ENCODE results near the gene PGM2L1.

The PGM2L1 gene

DNA sequence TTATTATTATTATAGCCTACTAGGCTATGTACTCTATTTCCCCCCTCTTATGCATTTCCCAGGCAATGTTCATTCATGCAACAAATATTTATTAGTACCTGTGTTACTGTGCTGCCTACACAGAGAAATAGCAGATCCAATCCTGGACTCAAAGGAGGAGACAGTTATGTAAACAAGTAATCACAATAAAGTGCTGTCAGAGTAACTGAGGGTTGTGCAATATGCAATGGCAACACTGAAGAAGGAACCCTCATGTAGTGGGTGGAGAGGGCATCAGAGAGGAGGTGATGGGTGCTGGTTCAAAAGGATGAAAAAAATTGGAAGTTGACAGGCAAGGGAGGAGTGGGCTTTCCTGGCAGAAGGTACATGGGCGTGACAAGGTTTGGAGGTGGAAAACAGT lies 85.9 kb downstream of the PGM2L1 start:
- H3K4ac ChIP-seq (ENCODE audit: low read depth in 1 of 2, low read length in 2 of 2), result no peak overlapping the region
- peaks cover 2 to 5% of the 10 kb centered on the region in 2 experiments for H3K27me3 ChIP-seq (ENCODE audit: control insufficient read depth in 1 of 2, insufficient read depth in 1 of 2, low read length in 2 of 2)
- no peak overlapping the region for H2AFZ ChIP-seq (ENCODE audit: low read depth, low read length)
- 100% methylated on average over 1 of the region's 1 CpG for WGBS
- H3K14ac ChIP-seq (ENCODE audit: low read length in 2 of 2), result no peak overlapping the region
- H3K36me3 ChIP-seq (ENCODE audit: control insufficient read depth in 1 of 2, insufficient read depth in 2 of 2, low read depth in 1 of 2, low read length in 2 of 2), result no peaks in the 10 kb centered on the region
- no peak overlapping the region for H3K23ac ChIP-seq (ENCODE audit: low read length in 2 of 2)
- no peak overlapping the region for H2BK120ac ChIP-seq (ENCODE audit: low read depth, low read length)
- H3K18ac ChIP-seq (ENCODE audit: low read depth in 1 of 2, low read length in 2 of 2), result no peak overlapping the region
- H2AK5ac ChIP-seq (ENCODE audit: low read length, severe bottlenecking), result no peak overlapping the region
- no peak overlapping the region for H2BK15ac ChIP-seq (ENCODE audit: low read depth, poor library complexity, severe bottlenecking)
- H3K9me3 ChIP-seq (ENCODE audit: control insufficient read depth, low read length), result peaks cover 6% of the 10 kb centered on the region
- no peak overlapping the region for H3K4me3 ChIP-seq (ENCODE audit: insufficient read depth in 1 of 2, low read depth in 1 of 2, low read length in 2 of 2)
- no peak overlapping the region for H3K9ac ChIP-seq (ENCODE audit: low read length)
- no peak for DNase-seq
- H2BK12ac ChIP-seq (ENCODE audit: low read length in 2 of 2), result no peak overlapping the region
- peaks cover 10% of the 10 kb centered on the region for H3K4me1 ChIP-seq (ENCODE audit: control insufficient read depth, insufficient read depth, low read depth, low read length)
- no peak overlapping the region for H2BK5ac ChIP-seq (ENCODE audit: low read depth, low read length, poor library complexity, severe bottlenecking)
- H4K91ac ChIP-seq (ENCODE audit: low read length), result no peak overlapping the region
- H3K4me2 ChIP-seq (ENCODE audit: low read length, poor library complexity, severe bottlenecking), result no peak overlapping the region
- H3K27ac ChIP-seq (ENCODE audit: low read length, poor library complexity, severe bottlenecking), result no peak overlapping the region
- H4K8ac ChIP-seq (ENCODE audit: low read length), result no peak overlapping the region
- H3K79me1 ChIP-seq (replicated peaks; ENCODE audit: low read length, poor library complexity, severe bottlenecking), result no peaks in the 10 kb centered on the region

DNA sequence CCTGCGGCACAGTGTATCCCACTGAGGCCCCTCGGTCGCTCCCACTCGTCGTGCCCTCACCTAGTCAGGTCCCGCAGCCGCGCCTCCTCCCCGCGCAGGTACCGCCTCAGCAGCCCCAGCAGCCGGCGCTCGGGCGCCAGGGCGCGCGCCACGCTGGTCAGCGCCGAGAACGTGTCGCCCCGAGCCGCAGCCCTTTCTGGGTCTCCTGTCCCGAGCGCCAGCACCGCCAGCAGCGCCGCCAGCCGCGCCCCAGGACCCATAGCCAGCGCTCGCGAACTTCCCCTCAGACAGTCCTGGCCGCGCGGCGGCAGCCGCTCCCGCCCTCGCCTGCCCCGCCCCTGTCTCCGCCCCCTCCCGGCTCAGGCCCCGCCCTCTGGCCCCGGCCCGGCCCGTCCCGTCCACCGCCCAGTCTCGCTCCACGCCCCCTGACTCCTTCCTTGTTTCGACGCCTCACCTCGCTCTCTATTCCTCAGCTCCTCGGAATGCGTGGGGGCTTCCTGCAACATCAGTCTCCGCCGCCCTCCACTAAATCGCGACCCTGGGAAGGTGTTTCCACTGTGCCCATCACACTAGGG lies 86.8 kb downstream of the PGM2L1 start, which contains the start of gene P4HA3:
TSS of gene P4HA3 (minus strand) at position 289 of the 575 bp plus-strand sequence. CDS start at position 260, 29 bp downstream.
- peak within 1 kb of the TSS; percentile 86 for H3K4me2 ChIP-seq (ENCODE audit: low read length, poor library complexity, severe bottlenecking)
- H2AFZ ChIP-seq (ENCODE audit: low read depth, low read length), result peak within 1 kb of the TSS; percentile 84
- peak within 1 kb of the TSS; percentile 64 for H2BK15ac ChIP-seq (ENCODE audit: low read depth, poor library complexity, severe bottlenecking)
- peak within 1 kb of the TSS in 1 of 2 experiments; percentile 46 for H3K14ac ChIP-seq (ENCODE audit: low read length in 2 of 2)
- WGBS, result 4% methylated on average over 62 of the region's 62 CpGs
- DNase-seq, result peak; percentile 40
- peak within 1 kb of the TSS; percentile 63 to 74 for H3K4me3 ChIP-seq (ENCODE audit: insufficient read depth in 1 of 2, low read depth in 1 of 2, low read length in 2 of 2)
- H2BK120ac ChIP-seq (ENCODE audit: low read depth, low read length), result no peak within 1 kb of the TSS
- peaks cover 10% of the 10 kb centered on the region for H3K4me1 ChIP-seq (ENCODE audit: control insufficient read depth, insufficient read depth, low read depth, low read length)
- H3K23ac ChIP-seq (ENCODE audit: low read length in 2 of 2), result peak within 1 kb of the TSS in 1 of 2 experiments; percentile 2
- H4K91ac ChIP-seq (ENCODE audit: low read length), result no peak within 1 kb of the TSS
- H3K9me3 ChIP-seq (ENCODE audit: control insufficient read depth, low read length), result peaks cover 3% of the 10 kb centered on the region
- peak within 1 kb of the TSS in 1 of 2 experiments; percentile 29 for H2BK12ac ChIP-seq (ENCODE audit: low read length in 2 of 2)
- H4K8ac ChIP-seq (ENCODE audit: low read length), result peak within 1 kb of the TSS; percentile 74
- no peaks in the 10 kb centered on the region for H3K79me1 ChIP-seq (replicated peaks; ENCODE audit: low read length, poor library complexity, severe bottlenecking)
- peak within 1 kb of the TSS; percentile 34 to 37 for H3K18ac ChIP-seq (ENCODE audit: low read depth in 1 of 2, low read length in 2 of 2)
- H2AK5ac ChIP-seq (ENCODE audit: low read length, severe bottlenecking), result no peak within 1 kb of the TSS
- no peak within 1 kb of the TSS for H2BK5ac ChIP-seq (ENCODE audit: low read depth, low read length, poor library complexity, severe bottlenecking)
- H3K36me3 ChIP-seq (ENCODE audit: control insufficient read depth in 1 of 2, insufficient read depth in 2 of 2, low read depth in 1 of 2, low read length in 2 of 2), result no peaks in the 10 kb centered on the region
- peak within 1 kb of the TSS in 1 of 2 experiments; percentile 48 for H3K4ac ChIP-seq (ENCODE audit: low read depth in 1 of 2, low read length in 2 of 2)
- peak within 1 kb of the TSS; percentile 63 for H3K9ac ChIP-seq (ENCODE audit: low read length)
- H3K27ac ChIP-seq (ENCODE audit: low read length, poor library complexity, severe bottlenecking), result no peak within 1 kb of the TSS
- peaks cover 2 to 5% of the 10 kb centered on the region in 2 experiments for H3K27me3 ChIP-seq (ENCODE audit: control insufficient read depth in 1 of 2, insufficient read depth in 1 of 2, low read length in 2 of 2)

DNA sequence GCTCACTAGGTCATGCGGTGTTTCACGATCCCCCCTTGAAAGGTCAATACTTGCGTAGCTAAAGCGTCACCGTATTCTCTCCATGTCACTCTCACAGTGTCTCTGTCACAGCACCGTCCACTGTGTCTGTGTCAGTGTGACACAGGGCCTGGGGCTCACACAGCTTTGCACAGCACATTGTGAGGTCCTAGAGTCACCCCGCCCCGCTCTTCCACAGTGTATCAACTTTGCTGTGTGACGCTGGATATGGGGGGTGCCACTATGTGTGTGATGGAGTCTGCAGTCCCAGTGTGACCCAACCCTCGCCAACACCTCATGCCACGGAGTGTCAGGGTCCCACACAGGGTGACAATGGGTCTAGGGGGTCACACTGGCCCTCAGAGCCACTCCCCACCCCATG lies 87.4 kb downstream of the PGM2L1 start:
- H3K4me3 ChIP-seq (ENCODE audit: insufficient read depth in 1 of 2, low read depth in 1 of 2, low read length in 2 of 2), result peak overlapping the region; percentile 63 to 74
- WGBS, result 78% methylated on average over 11 of the region's 11 CpGs

DNA sequence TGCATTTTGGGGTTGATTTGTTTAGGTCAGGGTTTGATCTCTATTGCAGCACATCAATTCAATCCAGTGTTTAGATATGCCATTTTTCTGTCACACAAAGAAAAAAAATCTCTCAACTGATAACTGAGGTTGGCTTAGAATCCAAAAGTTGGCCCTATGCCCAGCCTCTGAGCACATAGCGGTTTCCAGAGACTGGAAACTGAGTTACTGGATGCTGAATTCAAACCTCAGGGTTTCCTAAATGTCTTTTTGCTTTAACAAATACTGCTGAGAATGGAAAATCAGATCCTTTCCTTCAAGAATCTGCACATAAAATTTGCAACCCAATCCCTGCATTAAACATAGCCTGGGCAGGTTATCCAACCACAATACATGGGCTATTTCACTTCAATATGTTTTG lies 90.8 kb downstream of the PGM2L1 start:
- H2BK5ac ChIP-seq (ENCODE audit: low read depth, low read length, poor library complexity, severe bottlenecking), result no peak overlapping the region
- H2AK5ac ChIP-seq (ENCODE audit: low read length, severe bottlenecking), result no peak overlapping the region
- no peak overlapping the region for H2BK15ac ChIP-seq (ENCODE audit: low read depth, poor library complexity, severe bottlenecking)
- H3K9me3 ChIP-seq (ENCODE audit: control insufficient read depth, low read length), result no peaks in the 10 kb centered on the region
- no peak overlapping the region for H4K8ac ChIP-seq (ENCODE audit: low read length)
- no peak overlapping the region for H3K4me2 ChIP-seq (ENCODE audit: low read length, poor library complexity, severe bottlenecking)
- H3K4ac ChIP-seq (ENCODE audit: low read depth in 1 of 2, low read length in 2 of 2), result no peak overlapping the region
- no peak overlapping the region for H3K4me3 ChIP-seq (ENCODE audit: insufficient read depth in 1 of 2, low read depth in 1 of 2, low read length in 2 of 2)
- peaks cover 2 to 5% of the 10 kb centered on the region in 2 experiments for H3K27me3 ChIP-seq (ENCODE audit: control insufficient read depth in 1 of 2, insufficient read depth in 1 of 2, low read length in 2 of 2)
- no peaks in the 10 kb centered on the region for H3K79me1 ChIP-seq (replicated peaks; ENCODE audit: low read length, poor library complexity, severe bottlenecking)
- H2BK12ac ChIP-seq (ENCODE audit: low read length in 2 of 2), result no peak overlapping the region
- peak; percentile 33 for DNase-seq
- no peak overlapping the region for H3K27ac ChIP-seq (ENCODE audit: low read length, poor library complexity, severe bottlenecking)
- no peak overlapping the region for H2BK120ac ChIP-seq (ENCODE audit: low read depth, low read length)
- no peak overlapping the region for H4K91ac ChIP-seq (ENCODE audit: low read length)
- no peak overlapping the region for H3K23ac ChIP-seq (ENCODE audit: low read length in 2 of 2)
- no peak overlapping the region for H3K18ac ChIP-seq (ENCODE audit: low read depth in 1 of 2, low read length in 2 of 2)
- H2AFZ ChIP-seq (ENCODE audit: low read depth, low read length), result no peak overlapping the region
- no peak overlapping the region for H3K14ac ChIP-seq (ENCODE audit: low read length in 2 of 2)
- 82% methylated on average over 1 of the region's 1 CpG for WGBS
- H3K36me3 ChIP-seq (ENCODE audit: control insufficient read depth in 1 of 2, insufficient read depth in 2 of 2, low read depth in 1 of 2, low read length in 2 of 2), result no peaks in the 10 kb centered on the region
- H3K9ac ChIP-seq (ENCODE audit: low read length), result no peak overlapping the region
- peaks cover 10% of the 10 kb centered on the region for H3K4me1 ChIP-seq (ENCODE audit: control insufficient read depth, insufficient read depth, low read depth, low read length)

More for the DNA sequence above, 87.4 kb downstream of the PGM2L1 start:
- Histone ChIP-seq H3K23ac (ENCODE audit: low read length in 2 of 2) (no peak overlapping the region), H2BK5ac (ENCODE audit: low read depth, low read length, poor library complexity, severe bottlenecking) (no peak overlapping the region), H2AFZ (ENCODE audit: low read depth, low read length) (no peak overlapping the region), H3K14ac (ENCODE audit: low read length in 2 of 2) (peak overlapping the region in 1 of 2 experiments; percentile 46), H3K9me3 (ENCODE audit: control insufficient read depth, low read length) (no peaks in the 10 kb centered on the region), H2BK15ac (ENCODE audit: low read depth, poor library complexity, severe bottlenecking) (no peak overlapping the region), H3K79me1 (replicated peaks; ENCODE audit: low read length, poor library complexity, severe bottlenecking) (no peaks in the 10 kb centered on the region), H3K27ac (ENCODE audit: low read length, poor library complexity, severe bottlenecking) (no peak overlapping the region), H3K18ac (ENCODE audit: low read depth in 1 of 2, low read length in 2 of 2) (peak overlapping the region in 1 of 2 experiments; percentile 34), H3K9ac (ENCODE audit: low read length) (peak overlapping the region; percentile 63), H2AK5ac (ENCODE audit: low read length, severe bottlenecking) (no peak overlapping the region), H4K91ac (ENCODE audit: low read length) (no peak overlapping the region), H2BK120ac (ENCODE audit: low read depth, low read length) (no peak overlapping the region), H4K8ac (ENCODE audit: low read length) (no peak overlapping the region), H3K4me2 (ENCODE audit: low read length, poor library complexity, severe bottlenecking) (peak overlapping the region; percentile 86), H3K36me3 (ENCODE audit: control insufficient read depth in 1 of 2, insufficient read depth in 2 of 2, low read depth in 1 of 2, low read length in 2 of 2) (no peaks in the 10 kb centered on the region), H3K4ac (ENCODE audit: low read depth in 1 of 2, low read length in 2 of 2) (no peak overlapping the region), H3K27me3 (ENCODE audit: control insufficient read depth in 1 of 2, insufficient read depth in 1 of 2, low read length in 2 of 2) (peaks cover 2 to 5% of the 10 kb centered on the region in 2 experiments), H2BK12ac (ENCODE audit: low read length in 2 of 2) (no peak overlapping the region), H3K4me1 (ENCODE audit: control insufficient read depth, insufficient read depth, low read depth, low read length) (peaks cover 10% of the 10 kb centered on the region)
- DNase-seq, result no peak

All from mesenchymal stem cell (in vitro differentiated cells and primary cell).